ENCODE data around the gene FARP2. TPM values are rescaled to one million over a fixed set of nuclear protein-coding genes. Genes with fewer than 3 reads are reported as not detected.
"Not testable (repeated sequence)": the region's sequence is repeated elsewhere in the genome, so short reads cannot be mapped to it uniquely, and the experiment has no call there.

FARP2 gene
- total RNA-seq, 4 donors from 2014 or later: 26.8 to 37.9 (median 30.2) TPM

GRCh38 chr2:241366678-241367077, 10.6 kb downstream of the FARP2 start:
- H3K4me3 ChIP-seq: no peak overlapping the region
- peaks cover 0 to 19% (median 9%) of the 10 kb centered on the region in 4 donors for H3K4me1 ChIP-seq
- 96% methylated on average over 2 of the region's 2 CpGs for WGBS
- no peaks in the 10 kb centered on the region for H3K9me3 ChIP-seq
- TF ChIP-seq POLR2A (IDR thresholded peaks at IDR 0.05; ENCODE audit: low read depth): no peak
- TF ChIP-seq EP300 (IDR thresholded peaks at IDR 0.05): no peak
- TF ChIP-seq CTCF (IDR thresholded peaks at IDR 0.05): no peak
- no peak for TF ChIP-seq POLR2AphosphoS5 (IDR thresholded peaks at IDR 0.05)
- H3K27me3 ChIP-seq: no peaks in the 10 kb centered on the region
- H3K36me3 ChIP-seq: no peaks in the 10 kb centered on the region
- intact Hi-C loops (cut with DNase I): no loop called here
- no peak for DNase-seq (ENCODE audit: extremely low spot score)
- no peak overlapping the region for H3K27ac ChIP-seq (replicated peaks in 1 of 4)

GRCh38 chr2:241368643-241369042, 12.6 kb downstream of the FARP2 start:
- no peak overlapping the region for H3K27ac ChIP-seq (replicated peaks in 1 of 4)
- intact Hi-C loops (cut with DNase I): no loop called here
- H3K4me1 ChIP-seq: peaks cover 0 to 18% (median 3%) of the 10 kb centered on the region in 4 donors
- TF ChIP-seq POLR2AphosphoS5 (IDR thresholded peaks at IDR 0.05): no peak
- no peak for TF ChIP-seq EP300 (IDR thresholded peaks at IDR 0.05)
- no peak for TF ChIP-seq CTCF (IDR thresholded peaks at IDR 0.05)
- TF ChIP-seq POLR2A (IDR thresholded peaks at IDR 0.05; ENCODE audit: low read depth): no peak
- no peaks in the 10 kb centered on the region for H3K27me3 ChIP-seq
- no peak for DNase-seq (ENCODE audit: extremely low spot score)
- H3K9me3 ChIP-seq: no peaks in the 10 kb centered on the region
- H3K4me3 ChIP-seq: no peak overlapping the region
- H3K36me3 ChIP-seq: peaks cover 0 to 4% (median 2%) of the 10 kb centered on the region in 4 donors
- 94% methylated on average over 3 of the region's 3 CpGs for WGBS

GRCh38 chr2:241372361-241372992, 16.4 kb downstream of the FARP2 start:
- no peak for DNase-seq (ENCODE audit: extremely low spot score)
- H3K9me3 ChIP-seq: no peaks in the 10 kb centered on the region
- no peak overlapping the region for H3K4me3 ChIP-seq
- H3K4me1 ChIP-seq: peaks cover 0 to 16% (median 2%) of the 10 kb centered on the region in 4 donors
- WGBS: 82% methylated on average over 11 of the region's 11 CpGs
- H3K36me3 ChIP-seq: peaks cover 0 to 21% (median 19%) of the 10 kb centered on the region in 4 donors
- intact Hi-C loops (cut with DNase I): no loop called here
- TF ChIP-seq CTCF (IDR thresholded peaks at IDR 0.05): no peak
- no peak for TF ChIP-seq EP300 (IDR thresholded peaks at IDR 0.05)
- no peak for TF ChIP-seq POLR2AphosphoS5 (IDR thresholded peaks at IDR 0.05)
- no peak for TF ChIP-seq POLR2A (IDR thresholded peaks at IDR 0.05; ENCODE audit: low read depth)
- no peaks in the 10 kb centered on the region for H3K27me3 ChIP-seq
- H3K27ac ChIP-seq (replicated peaks in 1 of 4): no peak overlapping the region

GRCh38 chr2:241373446-241373845, 17.4 kb downstream of the FARP2 start:
- H3K36me3 ChIP-seq: peaks cover 0 to 21% (median 19%) of the 10 kb centered on the region in 4 donors
- H3K4me3 ChIP-seq: no peak overlapping the region
- peaks cover 0 to 12% (median 2%) of the 10 kb centered on the region in 4 donors for H3K4me1 ChIP-seq
- H3K9me3 ChIP-seq: no peaks in the 10 kb centered on the region
- DNase-seq (ENCODE audit: extremely low spot score): no peak
- WGBS: 93% methylated on average over 3 of the region's 3 CpGs
- H3K27ac ChIP-seq (replicated peaks in 1 of 4): no peak overlapping the region
- TF ChIP-seq CTCF (IDR thresholded peaks at IDR 0.05): no peak
- no peaks in the 10 kb centered on the region for H3K27me3 ChIP-seq
- intact Hi-C loops (cut with DNase I): no loop called here

GRCh38 chr2:241373906-241374305, 17.8 kb downstream of the FARP2 start:
- DNase-seq (ENCODE audit: extremely low spot score); H3K9me3 ChIP-seq; H3K4me3 ChIP-seq; H3K27ac ChIP-seq (replicated peaks in 1 of 4); intact Hi-C loops (cut with DNase I); H3K27me3 ChIP-seq: not testable (repeated sequence)
- Histone ChIP-seq H3K4me1 (peaks cover under 1 to 16% (median 6%) of the 10 kb centered on the region in 4 donors), H3K36me3 (peaks cover 0 to 21% (median 19%) of the 10 kb centered on the region in 4 donors)
- 93% methylated on average over 6 of the region's 6 CpGs for WGBS

Measured in esophagus muscularis mucosa (tissue), 4 donors.